Activated CD4-positive, CD25-positive, alpha-beta regulatory T cell treated with anti-CD3 and anti-CD28 coated beads, Interleukin-2, amount 50 U/mL, for 24 hours (primary cell): ENCODE data around the gene EHD1.

Experiments used
- ATAC-seq, 2 donors: fragments of 150-1000 bp; cut with Tn5 transposase; one replicate each; pipeline ENCODE4 v1.10.0; 2021; ENCODE audit warnings: mild to moderate bottlenecking in 1 of 2, moderate library complexity in 1 of 2

EHD1 gene

GRCh38 chr11:64841592-64842365 is 36.6 kb downstream of the EHD1 start:
- no peak for ATAC-seq

- ATAC-seq, result no peak
Measured at GRCh38 chr11:64839887-64840782, 38.3 kb downstream of the EHD1 start.

- no peak for ATAC-seq
Measured at GRCh38 chr11:64839335-64839734, 39.1 kb downstream of the EHD1 start.

GRCh38 chr11:64838600-64839334 is 39.7 kb downstream of the EHD1 start:
- ATAC-seq, result no peak

- ATAC-seq, result no peak
Measured at GRCh38 chr11:64837887-64838351, 40.5 kb downstream of the EHD1 start.

GRCh38 chr11:64836448-64837072 is 41.9 kb downstream of the EHD1 start:
- ATAC-seq, result no peak

- ATAC-seq, result no peak
Measured at GRCh38 chr11:64835616-64836447, 42.6 kb downstream of the EHD1 start.

GRCh38 chr11:64834723-64835615 is 43.5 kb downstream of the EHD1 start:
- ATAC-seq, result no peak

GRCh38 chr11:64834031-64834722 is 44.2 kb downstream of the EHD1 start:
- no peak for ATAC-seq

- no peak for ATAC-seq
Measured at GRCh38 chr11:64833509-64833908, 44.9 kb downstream of the EHD1 start.

GRCh38 chr11:64833198-64833502 is 45.3 kb downstream of the EHD1 start:
- ATAC-seq, result no peak

GRCh38 chr11:64832467-64833197 is 45.8 kb downstream of the EHD1 start:
- ATAC-seq, result no peak

GRCh38 chr11:64831411-64831891 is 47.0 kb downstream of the EHD1 start:
- no peak for ATAC-seq

- ATAC-seq, result no peak
Measured at GRCh38 chr11:64829536-64830251, 48.7 kb downstream of the EHD1 start.

GRCh38 chr11:64827451-64827839 is 51.0 kb downstream of the EHD1 start:
- no peak for ATAC-seq

- no peak for ATAC-seq
Measured at GRCh38 chr11:64826578-64827450, 51.6 kb downstream of the EHD1 start.

- no peak for ATAC-seq
Measured at GRCh38 chr11:64826062-64826461, 52.4 kb downstream of the EHD1 start.
